HEK293 (cell line): Measurements from ENCODE around the gene MYO15B.

Experiments used
- CTCF ChIA-PET: fragments of 350-600 bp; formaldehyde crosslinking; extraction: SDS; loops from one replicate; lab custom pipeline; 2021; ENCODE audit warnings: antibody characterized with exemption; lab: Yijun Ruan, JAX
- POLR2A ChIA-PET: fragments of 300-600 bp; formaldehyde crosslinking; extraction: SDS; loops from one replicate; lab custom pipeline; 2020; ENCODE audit warnings: antibody characterized with exemption, inconsistent platforms; lab: Yijun Ruan, JAX
- H3K27ac ChIP-seq: fragments of 200-500 bp; sonication (Bioruptor generic); 2 replicates; pipeline ENCODE4 v1.5.1; 2014; ENCODE audit warnings: low read depth, low read length, control low read depth, inconsistent platforms; ENCODE audit errors: extremely low read depth
- H3K36me3 ChIP-seq, 2 experiments: fragments of 200-500 bp in 1 of 2; sonication (Bioruptor generic) in 1 of 2; 1 replicate in 1 of 2; 2 replicates in 1 of 2; pipeline ENCODE4 v1.5.1; 2014 to 2017; ENCODE audit warnings: inconsistent platforms in 2 of 2, low read length in 2 of 2; ENCODE audit not compliant: control insufficient read depth in 2 of 2, insufficient read depth in 1 of 2
- H3K4me1 ChIP-seq: fragments of 200-500 bp; sonication (Bioruptor generic); 2 replicates; pipeline ENCODE4 v1.5.1; 2014; ENCODE audit warnings: mild to moderate bottlenecking, low read length, inconsistent platforms; ENCODE audit not compliant: control insufficient read depth, insufficient read depth
- H3K4me3 ChIP-seq: 2 replicates; pipeline ENCODE4 v1.5.1; 2011; ENCODE audit warnings: low read depth, mild to moderate bottlenecking, control low read depth, low read length, moderate library complexity
- H3K9me3 ChIP-seq: fragments of 200-500 bp; sonication (Bioruptor generic); 2 replicates; pipeline ENCODE4 v1.5.1; 2014; ENCODE audit warnings: low read depth, low read length, inconsistent platforms; ENCODE audit not compliant: control insufficient read depth, insufficient read depth
- ATF2 ChIP-seq: fragments of 450-650 bp; formaldehyde crosslinking; IDR thresholded peaks from 2 replicates; pipeline ENCODE4 v1.5.1; 2016; ENCODE audit warnings: missing biosample characterization, missing genetic modification characterization, low read depth
- GLIS1 ChIP-seq: fragments of 450-650 bp; formaldehyde crosslinking; IDR thresholded peaks from 2 replicates; pipeline ENCODE4 v1.5.1; 2016; ENCODE audit warnings: missing biosample characterization, missing genetic modification characterization
- IKZF3 ChIP-seq: fragments of 450-650 bp; IDR thresholded peaks from 2 replicates; pipeline ENCODE4 v1.5.0; 2018; ENCODE audit warnings: missing biosample characterization, mild to moderate bottlenecking, missing genetic modification characterization, moderate library complexity
- KLF10 ChIP-seq: fragments of 450-650 bp; IDR thresholded peaks from 2 replicates; pipeline ENCODE4 v1.5.1; 2018; ENCODE audit warnings: missing biosample characterization, mild to moderate bottlenecking, missing genetic modification characterization
- PRDM10 ChIP-seq: fragments of 450-650 bp; formaldehyde crosslinking; IDR thresholded peaks from 2 replicates; pipeline ENCODE4 v1.5.1; 2016; ENCODE audit warnings: missing biosample characterization, missing genetic modification characterization
- PRDM6 ChIP-seq: fragments of 450-650 bp; formaldehyde crosslinking; IDR thresholded peaks from 2 replicates; pipeline ENCODE4 v1.5.1; 2017; ENCODE audit warnings: missing biosample characterization, missing genetic modification characterization
- ZBTB11 ChIP-seq: fragments of 450-650 bp; formaldehyde crosslinking; conservative IDR thresholded peaks from 2 replicates; pipeline ENCODE4 v1.5.1; 2016; ENCODE audit warnings: low read depth, missing biosample characterization, missing genetic modification characterization
- ZNF266 ChIP-seq: fragments of 450-650 bp; formaldehyde crosslinking; IDR thresholded peaks from 2 replicates; pipeline ENCODE4 v1.5.1; 2016; ENCODE audit warnings: missing biosample characterization, missing genetic modification characterization, low read depth
- ZNF341 ChIP-seq: fragments of 450-650 bp; formaldehyde crosslinking; IDR thresholded peaks from 2 replicates; pipeline ENCODE4; 2016; ENCODE audit warnings: low read depth, missing biosample characterization, missing genetic modification characterization
- ZNF354C ChIP-seq: fragments of 450-650 bp; formaldehyde crosslinking; IDR thresholded peaks from 2 replicates; pipeline ENCODE4 v1.5.1; 2016; ENCODE audit warnings: missing biosample characterization, missing genetic modification characterization, low read depth, borderline replicate concordance
- ZNF544 ChIP-seq: fragments of 450-650 bp; formaldehyde crosslinking; IDR thresholded peaks from 2 replicates; pipeline ENCODE4 v1.5.0; 2017; ENCODE audit warnings: missing biosample characterization, missing genetic modification characterization
- ZNF549 ChIP-seq: fragments of 450-650 bp; IDR thresholded peaks from 2 replicates; pipeline ENCODE4 v1.5.1; 2018; ENCODE audit warnings: missing biosample characterization, missing genetic modification characterization, mild to moderate bottlenecking, inconsistent platforms, moderate library complexity
- ZNF558 ChIP-seq: fragments of 450-650 bp; formaldehyde crosslinking; IDR thresholded peaks from 2 replicates; pipeline ENCODE4 v1.5.1; 2016; ENCODE audit warnings: missing biosample characterization, missing genetic modification characterization
- ZNF600 ChIP-seq: fragments of 450-650 bp; formaldehyde crosslinking; IDR thresholded peaks from 2 replicates; pipeline ENCODE4 v1.5.1; 2016; ENCODE audit warnings: missing biosample characterization, missing genetic modification characterization
- ZNF621 ChIP-seq: fragments of 450-650 bp; formaldehyde crosslinking; IDR thresholded peaks from 2 replicates; pipeline ENCODE4 v1.5.1; 2017; ENCODE audit warnings: missing biosample characterization, missing genetic modification characterization
- ZNF654 ChIP-seq: fragments of 450-650 bp; formaldehyde crosslinking; IDR thresholded peaks from 2 replicates; pipeline ENCODE4 v1.5.1; 2016; ENCODE audit warnings: low read depth, missing biosample characterization, missing genetic modification characterization
- ZNF707 ChIP-seq: fragments of 450-650 bp; formaldehyde crosslinking; IDR thresholded peaks from 2 replicates; pipeline ENCODE4 v1.5.1; 2016; ENCODE audit warnings: missing biosample characterization, missing genetic modification characterization
- ZNF843 ChIP-seq: fragments of 450-650 bp; formaldehyde crosslinking; IDR thresholded peaks from 2 replicates; pipeline ENCODE4 v1.5.1; 2016; ENCODE audit warnings: missing biosample characterization, missing genetic modification characterization
- TF ChIP-seq, protein P1 (sequence below): fragments of 450-650 bp; formaldehyde crosslinking; IDR thresholded peaks from 2 replicates; pipeline ENCODE4 v1.5.1; 2016; ENCODE audit warnings: missing biosample characterization, missing genetic modification characterization, borderline replicate concordance
- TF ChIP-seq, protein P2 (sequence below): fragments of 450-650 bp; formaldehyde crosslinking; IDR thresholded peaks from 2 replicates; pipeline ENCODE4 v1.5.1; 2016; ENCODE audit warnings: missing biosample characterization, missing genetic modification characterization

The MYO15B gene

DNA sequence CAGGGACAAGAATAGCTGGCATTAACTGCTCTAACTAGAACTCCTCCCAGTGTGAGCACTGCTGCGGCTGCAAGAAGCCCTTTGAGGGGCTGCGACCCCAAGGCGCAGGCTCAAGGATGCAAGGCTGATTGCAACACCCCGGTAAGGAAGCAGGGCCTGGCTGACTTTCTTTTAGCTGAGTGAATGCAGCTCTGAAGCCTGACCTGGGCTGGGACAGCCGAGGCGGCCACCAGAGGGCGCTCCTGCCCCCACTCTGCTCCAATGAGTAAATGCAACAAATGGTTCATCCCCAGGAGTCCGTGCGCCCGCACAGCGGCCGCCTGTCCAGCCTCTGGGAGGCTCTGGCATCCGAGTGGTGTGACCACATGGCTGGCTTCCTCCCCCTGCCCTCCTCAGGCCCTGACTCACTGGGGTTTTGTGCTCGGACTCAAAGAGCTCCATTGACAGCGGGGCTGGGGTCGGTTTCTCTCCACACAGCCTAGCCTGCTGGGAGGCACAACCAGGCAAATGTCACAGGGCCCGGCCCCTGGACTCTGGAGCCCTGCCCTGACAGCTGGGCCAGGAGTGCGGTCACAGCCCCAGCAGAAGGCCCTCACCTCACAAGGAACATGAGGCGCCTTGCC, 45.4 kb downstream of the MYO15B start, which contains the start of gene SMIM5:
Gene SMIM5 (plus strand): TSS at position 572 of the 623 bp plus-strand sequence. CDS start 6,768 bp downstream, outside the sequence.
- H3K27ac ChIP-seq: no peak within 1 kb of the TSS
- ChIA-PET CTCF (interaction anchor here (0.6 to 10.6 kb wide), 82 partner anchors 9 to 624 kb away, joined by 3 to 410 read pairs (median 5); partner anchors contain the start of genes GALK1, RECQL5, SAP30BP and TSEN54), POLR2A (interaction anchor here (0.6 to 2.0 kb wide), 12 partner anchors 9 to 147 kb away, joined by 3 to 9 read pairs (median 4); partner anchors contain the start of genes RECQL5 and SAP30BP)
- H3K9me3 ChIP-seq: no peaks in the 10 kb centered on the region
- H3K4me3 ChIP-seq: no peak within 1 kb of the TSS
- H3K36me3 ChIP-seq: peaks cover 0 to 52% of the 10 kb centered on the region in 2 experiments; a peak in 1 of 3 replicates
- peaks cover 11% of the 10 kb centered on the region for H3K4me1 ChIP-seq
- TF ChIP-seq, protein P1, sequence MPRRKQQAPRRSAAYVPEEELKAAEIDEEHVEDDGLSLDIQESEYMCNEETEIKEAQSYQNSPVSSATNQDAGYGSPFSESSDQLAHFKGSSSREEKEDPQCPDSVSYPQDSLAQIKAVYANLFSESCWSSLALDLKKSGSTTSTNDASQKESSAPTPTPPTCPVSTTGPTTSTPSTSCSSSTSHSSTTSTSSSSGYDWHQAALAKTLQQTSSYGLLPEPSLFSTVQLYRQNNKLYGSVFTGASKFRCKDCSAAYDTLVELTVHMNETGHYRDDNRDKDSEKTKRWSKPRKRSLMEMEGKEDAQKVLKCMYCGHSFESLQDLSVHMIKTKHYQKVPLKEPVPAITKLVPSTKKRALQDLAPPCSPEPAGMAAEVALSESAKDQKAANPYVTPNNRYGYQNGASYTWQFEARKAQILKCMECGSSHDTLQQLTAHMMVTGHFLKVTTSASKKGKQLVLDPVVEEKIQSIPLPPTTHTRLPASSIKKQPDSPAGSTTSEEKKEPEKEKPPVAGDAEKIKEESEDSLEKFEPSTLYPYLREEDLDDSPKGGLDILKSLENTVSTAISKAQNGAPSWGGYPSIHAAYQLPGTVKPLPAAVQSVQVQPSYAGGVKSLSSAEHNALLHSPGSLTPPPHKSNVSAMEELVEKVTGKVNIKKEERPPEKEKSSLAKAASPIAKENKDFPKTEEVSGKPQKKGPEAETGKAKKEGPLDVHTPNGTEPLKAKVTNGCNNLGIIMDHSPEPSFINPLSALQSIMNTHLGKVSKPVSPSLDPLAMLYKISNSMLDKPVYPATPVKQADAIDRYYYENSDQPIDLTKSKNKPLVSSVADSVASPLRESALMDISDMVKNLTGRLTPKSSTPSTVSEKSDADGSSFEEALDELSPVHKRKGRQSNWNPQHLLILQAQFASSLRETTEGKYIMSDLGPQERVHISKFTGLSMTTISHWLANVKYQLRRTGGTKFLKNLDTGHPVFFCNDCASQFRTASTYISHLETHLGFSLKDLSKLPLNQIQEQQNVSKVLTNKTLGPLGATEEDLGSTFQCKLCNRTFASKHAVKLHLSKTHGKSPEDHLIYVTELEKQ (tag by site-specific recombination): no peak
- no peak for TF ChIP-seq KLF10 (tag by site-specific recombination)
- TF ChIP-seq ZNF266 (tag by site-specific recombination): no peak
- TF ChIP-seq ZNF558 (tag by site-specific recombination): no peak
- TF ChIP-seq PRDM6: no peak
- TF ChIP-seq ZNF600 (tag by site-specific recombination): peak; percentile 14; the same call in 1 of the 2 replicates
- TF ChIP-seq ZNF354C (tag by site-specific recombination): no peak
- no peak for TF ChIP-seq ZNF621 (tag by site-specific recombination)
- TF ChIP-seq ATF2: no peak
- peak; percentile 80 for TF ChIP-seq PRDM10 (tag by site-specific recombination)
- TF ChIP-seq ZBTB11 (tag by site-specific recombination): no peak
- TF ChIP-seq ZNF341 (tag by site-specific recombination): no peak
- TF ChIP-seq, protein P2, sequence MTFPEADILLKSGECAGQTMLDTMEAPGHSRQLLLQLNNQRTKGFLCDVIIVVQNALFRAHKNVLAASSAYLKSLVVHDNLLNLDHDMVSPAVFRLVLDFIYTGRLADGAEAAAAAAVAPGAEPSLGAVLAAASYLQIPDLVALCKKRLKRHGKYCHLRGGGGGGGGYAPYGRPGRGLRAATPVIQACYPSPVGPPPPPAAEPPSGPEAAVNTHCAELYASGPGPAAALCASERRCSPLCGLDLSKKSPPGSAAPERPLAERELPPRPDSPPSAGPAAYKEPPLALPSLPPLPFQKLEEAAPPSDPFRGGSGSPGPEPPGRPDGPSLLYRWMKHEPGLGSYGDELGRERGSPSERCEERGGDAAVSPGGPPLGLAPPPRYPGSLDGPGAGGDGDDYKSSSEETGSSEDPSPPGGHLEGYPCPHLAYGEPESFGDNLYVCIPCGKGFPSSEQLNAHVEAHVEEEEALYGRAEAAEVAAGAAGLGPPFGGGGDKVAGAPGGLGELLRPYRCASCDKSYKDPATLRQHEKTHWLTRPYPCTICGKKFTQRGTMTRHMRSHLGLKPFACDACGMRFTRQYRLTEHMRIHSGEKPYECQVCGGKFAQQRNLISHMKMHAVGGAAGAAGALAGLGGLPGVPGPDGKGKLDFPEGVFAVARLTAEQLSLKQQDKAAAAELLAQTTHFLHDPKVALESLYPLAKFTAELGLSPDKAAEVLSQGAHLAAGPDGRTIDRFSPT: no peak
- no peak for TF ChIP-seq ZNF549
- TF ChIP-seq GLIS1: peak; percentile 57
- no peak for TF ChIP-seq ZNF544 (tag by site-specific recombination)
- TF ChIP-seq ZNF707: no peak
- peak; percentile 50 for TF ChIP-seq ZNF654 (tag by site-specific recombination)
- no peak for TF ChIP-seq IKZF3 (tag by site-specific recombination)
- TF ChIP-seq ZNF843: no peak
